Stimulated activated CD8-positive, alpha-beta memory T cell treated with anti-CD3 and anti-CD28 coated beads, Interleukin-7, amount 100 ng/mL, for 24 hours (primary cell): ENCODE results near the gene ROR2.
"Not testable (repeated sequence)": the region's sequence is repeated elsewhere in the genome, so short reads cannot be mapped to it uniquely, and the experiment has no call there.

Experiments
- DNase-seq: peaks from one replicate; pipeline ENCODE4 v3.0.0-alpha.2; 2020; ENCODE audit warnings: low read depth

The ROR2 gene

DNA sequence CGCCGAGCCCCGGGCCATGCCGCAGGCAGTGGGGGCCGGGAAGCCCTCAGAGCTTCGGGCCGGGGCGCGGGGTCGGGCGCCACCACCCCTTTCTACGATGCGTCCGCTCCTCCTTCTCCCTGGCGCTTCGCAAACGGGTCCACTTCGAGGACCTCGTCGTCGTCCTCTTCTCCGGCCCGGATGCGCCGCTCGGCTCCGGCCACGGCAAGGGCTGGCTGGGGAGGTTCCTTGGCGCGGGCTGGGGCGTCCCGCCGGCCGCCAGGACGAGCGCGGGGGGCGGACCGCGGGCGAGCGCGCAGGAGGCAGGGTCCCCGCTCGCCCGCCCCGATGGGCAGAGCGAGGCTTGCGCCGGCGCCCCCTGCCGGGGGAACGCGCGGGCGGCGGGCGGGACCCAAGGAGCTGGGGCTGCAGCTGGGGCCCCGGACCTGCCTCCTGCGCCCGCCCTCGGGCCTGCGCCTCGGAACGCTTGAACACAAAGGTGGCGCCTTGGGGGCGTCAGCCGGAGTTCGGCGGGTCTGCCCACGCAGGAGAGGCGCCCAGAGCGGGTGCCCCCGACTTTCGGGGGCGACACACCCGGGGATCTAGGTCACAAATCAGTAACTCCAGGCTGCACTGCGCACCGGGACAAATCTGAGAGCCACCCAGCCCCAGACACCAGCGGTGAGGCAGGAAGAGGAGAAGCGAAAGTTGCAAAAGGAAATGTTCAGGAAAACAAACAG lies at the start of gene ROR2:
Gene ROR2 (minus strand): TSS at position 283 of the 719 bp plus-strand sequence.
- DNase-seq = peak; percentile 12

DNA sequence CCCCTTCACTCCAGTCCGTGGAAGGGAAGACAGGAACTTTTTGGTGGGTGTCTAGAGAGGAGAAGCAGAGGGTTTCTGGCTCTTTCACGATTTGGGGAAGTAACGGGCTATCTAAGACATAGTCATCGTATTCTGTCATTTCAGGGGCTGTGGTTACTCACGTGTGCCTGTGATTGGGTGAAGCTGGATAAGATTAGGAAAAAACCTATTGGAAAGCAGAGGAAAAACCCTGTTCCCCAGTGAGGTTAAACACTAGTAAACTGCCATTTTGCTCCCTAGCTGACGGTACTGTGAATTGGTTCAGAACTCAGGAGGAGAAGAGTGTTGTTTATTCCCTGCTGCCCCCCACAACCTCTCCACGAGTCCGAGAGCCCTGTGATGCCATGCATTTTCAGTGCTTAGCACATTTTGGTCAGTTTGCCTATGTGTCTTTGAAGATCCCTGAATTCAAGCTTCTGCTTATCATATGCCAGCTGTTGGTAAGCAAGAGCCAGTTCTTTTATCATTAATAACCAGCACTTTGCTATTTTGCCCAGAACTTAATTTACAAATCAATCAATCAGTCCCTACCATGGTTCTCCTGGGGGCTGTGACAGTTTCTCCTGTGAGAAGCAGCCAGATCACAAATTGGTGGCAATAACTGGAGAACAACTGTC lies 45.1 kb upstream of the ROR2 start:
- DNase-seq = no peak

DNA sequence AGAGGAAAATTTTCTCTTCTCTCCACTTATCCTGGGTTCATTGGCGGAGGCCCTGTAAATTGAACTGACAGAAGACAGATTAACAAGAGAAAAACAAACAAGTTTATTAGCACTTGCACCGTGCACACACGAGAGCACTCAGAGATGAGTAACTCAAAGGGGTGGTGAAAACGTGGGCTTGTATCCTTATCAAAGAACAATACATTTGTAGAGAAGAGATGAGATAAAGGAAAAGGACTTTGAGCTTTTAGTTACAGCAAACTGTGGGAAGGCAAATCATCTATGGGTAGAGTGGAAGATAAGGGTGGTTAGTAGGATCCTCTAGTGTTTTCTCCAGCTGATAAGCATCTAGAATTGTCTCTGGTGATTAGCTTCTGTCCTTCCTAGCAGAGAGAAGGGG lies 44.4 kb upstream of the ROR2 start:
- DNase-seq = no peak

DNA sequence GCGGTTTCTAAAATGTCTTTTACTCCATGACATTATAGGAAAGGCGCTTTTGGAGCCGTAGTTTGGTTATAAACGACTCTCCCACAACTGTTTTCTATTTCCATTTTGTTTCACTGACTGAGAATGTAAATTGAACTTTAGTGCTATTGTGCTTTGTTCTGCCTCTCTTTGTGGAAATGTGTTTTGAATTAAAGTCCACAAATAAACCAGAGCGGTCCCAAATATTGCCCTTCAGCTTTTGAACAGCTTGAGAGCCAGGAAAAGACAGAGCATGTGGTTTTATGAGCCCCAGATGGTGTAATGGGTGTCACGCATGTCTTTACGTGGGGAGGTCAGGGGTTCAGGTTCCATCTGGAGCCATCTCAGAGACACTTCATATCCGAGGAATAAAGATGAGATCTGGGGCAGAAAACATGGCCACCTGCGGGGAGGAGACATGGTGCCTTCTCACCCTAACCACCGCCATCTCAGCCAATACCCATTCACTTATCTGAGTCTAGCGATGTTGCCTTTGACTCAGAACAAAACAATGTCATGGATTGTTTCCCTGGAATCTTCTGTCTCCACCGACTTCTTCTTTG lies 42.5 kb upstream of the ROR2 start:
- DNase-seq = no peak

DNA sequence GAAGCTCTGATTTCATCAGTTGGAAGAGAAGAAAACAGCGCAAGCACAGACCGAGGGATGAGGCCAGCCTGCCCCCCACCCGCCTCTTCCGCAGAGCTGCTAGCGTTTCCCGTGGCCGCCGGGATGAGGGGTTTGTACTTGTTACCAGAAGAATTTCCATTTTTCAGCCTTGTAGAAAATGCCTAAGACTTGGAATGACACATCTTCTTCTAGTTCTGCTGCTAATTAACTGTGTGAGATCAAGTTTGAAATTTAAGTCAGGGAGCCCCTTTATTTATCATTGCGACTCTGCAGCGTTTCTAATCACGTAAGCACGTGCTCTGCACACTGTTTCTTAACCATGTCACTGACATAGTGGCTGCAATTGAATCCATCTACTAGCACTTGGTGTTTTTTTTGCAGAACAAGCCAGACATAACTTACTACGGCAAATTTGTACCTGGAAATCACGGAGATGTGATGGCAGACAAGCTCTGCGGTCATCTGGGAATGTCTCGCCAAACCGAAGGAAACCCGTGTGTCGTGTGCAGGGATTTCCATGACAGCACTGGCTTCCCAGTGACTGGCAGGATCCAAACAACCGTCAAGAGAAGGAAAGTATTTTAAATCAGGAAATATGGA lies 41.8 kb upstream of the ROR2 start:
- DNase-seq = no peak

DNA sequence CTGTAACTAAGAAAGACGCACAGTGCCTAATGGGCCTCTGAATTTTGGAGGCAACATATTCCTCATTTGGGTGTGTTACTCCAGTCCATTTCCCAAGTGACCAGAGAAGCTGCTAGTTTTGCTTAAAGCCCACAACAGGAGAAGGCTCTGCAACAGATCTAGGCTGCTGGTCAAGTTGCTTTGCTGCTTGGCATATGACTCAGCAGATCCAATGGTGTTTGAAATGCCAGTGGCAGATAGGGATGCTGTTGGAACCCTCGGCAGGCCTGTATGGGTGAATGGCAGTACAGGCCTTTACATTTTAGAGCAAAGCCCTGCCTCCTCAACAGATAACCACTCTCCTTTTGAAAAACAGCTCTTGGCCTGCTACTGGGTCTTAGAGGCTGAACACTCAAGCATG lies 36.2 kb upstream of the ROR2 start:
- DNase-seq = no peak

DNA sequence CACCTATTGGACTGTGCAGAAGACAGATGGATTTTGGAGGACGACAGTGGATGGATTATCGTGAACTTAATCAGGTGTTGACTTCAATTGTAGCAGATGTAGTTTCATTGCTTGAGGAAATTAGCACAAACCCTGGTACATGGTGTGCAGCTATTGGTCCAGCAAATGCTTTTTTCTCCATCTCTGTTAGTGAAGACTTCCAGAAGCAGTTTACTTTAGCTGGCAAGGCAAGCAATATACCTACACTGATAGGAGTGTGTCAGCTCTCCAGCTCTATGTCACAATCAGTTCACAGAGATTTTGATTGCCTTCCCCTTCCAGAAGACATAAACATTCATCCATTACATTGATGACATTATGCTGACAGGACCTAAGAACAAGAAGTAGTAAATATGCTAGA lies 35.7 kb upstream of the ROR2 start:
- DNase-seq = no peak

DNA sequence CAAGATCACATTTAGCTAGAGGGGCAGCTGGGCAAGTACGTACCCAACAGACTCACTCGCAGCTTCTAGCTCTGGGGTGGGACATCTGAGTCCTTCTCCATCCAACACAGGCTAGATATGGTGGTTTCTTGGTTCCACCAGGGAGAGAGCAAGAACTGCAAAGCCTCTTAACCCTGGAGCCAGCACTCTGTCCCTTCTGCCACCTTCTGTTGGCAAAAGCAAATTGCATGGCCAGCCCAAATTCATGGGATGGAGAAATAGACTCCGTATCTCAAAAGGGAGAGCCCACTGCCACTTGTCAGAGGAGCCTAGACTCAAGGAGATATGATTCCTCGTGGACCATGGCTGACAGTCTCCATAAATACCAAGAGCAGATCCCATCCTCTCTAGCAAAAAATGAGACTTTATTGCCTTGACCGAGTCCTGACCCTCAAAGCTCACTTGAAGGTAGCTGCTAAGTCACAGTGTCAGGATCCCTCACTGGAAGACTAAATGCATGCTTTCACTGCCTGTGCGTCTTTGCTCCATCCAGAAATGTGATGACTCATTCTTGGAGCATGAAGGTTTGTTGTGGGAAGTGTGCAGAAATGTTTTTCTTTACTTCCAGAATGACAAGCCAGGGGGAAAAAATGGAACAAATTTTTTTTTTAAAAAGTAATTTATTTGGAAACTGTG lies 28.8 kb upstream of the ROR2 start:
- no peak for DNase-seq

DNA sequence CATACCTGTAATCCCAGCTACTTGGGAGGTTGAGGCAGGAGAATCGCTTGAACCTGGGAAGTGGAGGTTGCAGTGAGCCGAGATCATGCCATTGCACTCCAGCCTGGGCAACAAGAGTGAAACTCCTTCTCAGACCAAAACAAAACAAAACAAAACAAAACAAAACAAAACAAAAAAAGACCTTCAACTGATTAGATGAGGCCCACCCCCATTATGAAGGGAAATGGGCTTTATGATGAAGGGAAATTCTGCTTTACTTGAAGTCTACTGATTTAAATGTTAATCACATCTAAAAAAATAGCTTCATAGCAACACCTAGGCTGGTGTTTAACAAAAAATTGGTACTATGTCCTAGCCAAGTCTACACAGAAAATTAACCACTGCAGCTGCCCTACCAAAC lies 25.2 kb upstream of the ROR2 start:
- DNase-seq = not testable (repeated sequence)

DNA sequence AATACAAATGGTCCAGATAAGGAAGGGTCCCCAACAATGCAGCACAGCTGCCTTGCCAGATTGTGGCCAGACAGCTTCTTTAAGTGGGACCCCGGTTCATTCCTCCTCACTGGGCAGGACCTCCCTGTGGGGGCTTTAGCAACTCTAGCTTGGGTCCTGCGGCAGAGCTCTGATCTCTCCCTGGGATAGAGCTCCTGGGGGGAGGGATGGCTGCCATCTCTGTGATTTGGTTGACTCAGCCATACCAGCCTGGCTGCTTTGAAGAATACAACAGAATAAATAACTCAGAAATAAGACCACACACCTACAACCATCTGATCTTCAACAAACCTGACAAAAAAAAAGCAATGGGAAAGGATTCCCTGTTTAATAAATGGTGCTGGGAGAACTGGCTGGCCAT lies 22.7 kb upstream of the ROR2 start:
- DNase-seq = no peak

DNA sequence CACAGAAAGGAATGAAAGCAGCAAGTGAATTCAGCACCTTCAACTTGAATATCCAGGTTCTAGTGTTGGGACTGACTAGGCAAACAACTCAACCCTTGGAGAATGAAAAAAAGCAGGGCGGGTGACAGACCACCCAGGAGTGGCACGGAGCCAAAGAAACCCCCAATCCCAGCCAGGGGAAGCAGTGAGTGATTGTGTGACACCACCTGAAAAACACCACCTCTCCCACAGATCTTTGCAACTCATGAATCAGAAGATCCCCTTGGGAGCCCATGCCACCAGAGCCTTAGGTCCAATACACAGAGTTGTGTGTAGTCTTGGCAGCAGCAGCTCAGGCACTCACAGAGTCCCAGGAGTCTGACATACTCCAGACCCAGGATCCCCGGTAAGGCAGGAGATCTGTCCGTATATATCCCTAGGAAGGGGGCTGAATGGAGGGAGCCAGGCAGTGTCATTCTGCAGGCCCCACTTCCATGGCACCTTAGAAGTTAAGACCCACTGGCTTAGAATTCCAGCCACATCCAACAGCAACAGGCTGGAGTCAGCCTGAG lies 22.1 kb upstream of the ROR2 start:
- DNase-seq = no peak

DNA sequence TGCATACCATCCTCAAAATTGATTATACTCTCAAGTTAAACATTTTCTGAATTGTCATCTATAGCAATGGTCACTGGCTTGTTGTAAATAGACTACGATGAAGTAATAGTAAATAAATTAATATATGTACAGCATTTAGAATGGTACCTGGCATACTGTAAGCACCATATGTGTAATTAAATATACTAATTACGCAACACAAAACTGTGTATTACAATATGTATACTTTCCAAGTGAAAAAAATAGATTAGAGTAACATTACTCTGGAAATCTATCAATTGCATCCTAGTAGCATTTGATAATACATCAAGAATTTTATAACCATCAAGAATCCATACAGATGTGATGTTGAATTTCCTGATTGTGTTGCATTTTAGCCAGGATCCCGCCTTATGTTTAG lies 17.2 kb upstream of the ROR2 start:
- no peak for DNase-seq

DNA sequence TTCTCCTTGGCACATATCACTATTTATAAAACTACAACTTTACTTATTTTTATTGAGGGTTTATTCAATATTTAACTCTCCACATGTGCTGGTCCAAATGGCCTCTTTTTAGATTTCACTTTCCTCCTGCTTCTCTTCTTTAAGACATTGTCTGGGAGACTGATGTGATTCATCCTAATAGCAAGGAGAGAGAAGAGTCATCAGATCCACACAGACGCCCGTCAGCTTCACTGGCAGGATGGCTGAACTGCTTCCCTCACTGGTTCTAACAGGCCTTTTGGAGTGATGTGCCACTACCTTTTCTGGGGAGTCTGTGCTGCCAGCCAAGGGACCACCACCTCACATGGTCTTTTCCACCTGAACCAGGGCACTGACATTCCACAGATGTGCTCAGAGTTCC lies 16.5 kb upstream of the ROR2 start:
- no peak for DNase-seq

DNA sequence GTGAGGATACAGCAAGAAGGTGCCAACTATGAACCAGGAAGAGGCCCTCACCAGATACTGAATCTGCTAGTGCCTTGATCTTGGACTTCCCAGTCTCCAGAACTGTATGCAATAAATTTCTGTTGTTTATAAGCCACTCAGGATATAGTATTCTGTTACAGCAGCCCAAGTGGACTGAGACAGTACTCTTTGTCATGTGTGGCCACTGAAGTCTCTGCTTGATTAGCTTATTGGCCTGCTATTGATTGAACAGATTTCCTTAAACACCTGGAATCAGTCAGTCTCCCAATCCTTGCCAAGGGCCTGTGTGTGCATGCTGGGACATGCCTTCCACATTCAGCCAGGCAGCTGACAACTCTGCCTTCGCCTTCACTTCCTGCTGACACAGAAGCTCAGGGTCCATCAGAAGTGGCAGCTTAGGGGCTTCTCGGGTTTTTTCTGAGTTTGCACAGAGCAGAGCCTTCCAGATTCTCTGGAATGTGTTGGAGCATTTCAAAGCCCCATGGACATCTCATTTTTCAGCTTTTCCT lies 13.7 kb upstream of the ROR2 start:
- no peak for DNase-seq

DNA sequence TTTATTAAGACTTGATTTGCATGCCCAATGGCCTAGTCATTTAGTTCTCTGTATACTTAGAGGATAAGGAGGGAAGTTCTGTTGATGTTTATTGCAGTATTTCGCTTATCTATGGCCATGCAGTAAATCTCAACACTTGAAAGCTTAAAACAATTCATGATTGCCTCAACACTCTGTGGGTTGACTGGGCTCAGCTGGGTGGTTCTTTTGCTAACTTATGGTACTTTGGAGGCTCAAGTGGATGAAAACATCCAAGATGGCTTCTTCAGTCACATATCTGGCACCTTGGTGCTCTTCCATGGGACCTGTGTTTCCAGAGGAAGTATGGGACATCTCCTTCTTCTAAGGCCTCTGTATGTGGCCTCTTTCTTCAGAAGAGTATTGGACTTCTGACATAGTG lies 10.3 kb upstream of the ROR2 start:
- DNase-seq = no peak

DNA sequence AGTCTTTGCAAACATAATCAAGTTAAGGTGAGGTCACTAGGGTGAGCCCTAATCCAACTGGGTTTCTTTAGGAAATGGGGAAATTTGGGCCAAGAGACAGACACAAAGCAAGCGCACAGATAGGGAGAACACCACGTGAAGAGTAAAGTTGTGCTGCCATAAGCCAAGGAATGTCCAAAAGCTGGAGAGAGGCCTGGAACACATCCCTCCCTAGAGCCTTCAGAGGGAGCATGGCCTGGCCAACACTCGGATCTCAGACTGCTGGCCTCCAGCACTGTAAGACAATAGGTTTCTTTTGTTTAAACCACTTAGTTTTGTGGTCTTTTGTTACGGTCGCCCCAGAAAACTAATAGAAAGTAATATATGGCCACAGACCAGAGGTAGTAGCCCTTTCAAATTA lies 8.1 kb upstream of the ROR2 start:
- DNase-seq = no peak

DNA sequence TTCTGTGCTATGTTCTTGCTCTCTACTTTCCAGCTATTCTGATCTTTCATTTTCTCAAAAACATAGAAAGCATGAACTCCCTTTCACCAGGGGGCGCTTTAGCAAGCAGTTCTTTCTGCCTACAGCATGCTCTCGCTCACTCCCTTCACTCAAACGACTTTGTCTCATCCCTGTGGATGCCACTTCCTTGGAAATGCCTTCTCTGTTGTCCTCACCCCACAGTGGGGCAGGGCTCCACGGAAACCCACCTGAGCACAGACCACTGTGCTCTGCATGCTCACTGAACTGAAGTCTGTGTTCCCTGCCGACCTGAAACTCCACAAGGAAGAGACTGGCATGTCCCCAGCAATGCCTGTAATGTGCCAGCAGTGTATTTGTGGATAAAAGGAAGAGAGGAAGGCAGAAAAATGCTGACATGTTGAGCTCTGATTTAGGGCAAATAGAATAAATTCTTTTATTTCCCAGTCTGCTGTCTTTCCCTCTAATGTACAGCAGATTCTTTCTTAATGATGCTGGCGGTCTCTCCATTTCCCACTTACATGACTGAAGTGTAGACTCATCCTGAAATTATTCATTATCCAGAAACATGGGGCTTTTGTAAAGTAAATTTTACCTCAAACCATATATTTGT lies 4.9 kb upstream of the ROR2 start:
- no peak for DNase-seq

DNA sequence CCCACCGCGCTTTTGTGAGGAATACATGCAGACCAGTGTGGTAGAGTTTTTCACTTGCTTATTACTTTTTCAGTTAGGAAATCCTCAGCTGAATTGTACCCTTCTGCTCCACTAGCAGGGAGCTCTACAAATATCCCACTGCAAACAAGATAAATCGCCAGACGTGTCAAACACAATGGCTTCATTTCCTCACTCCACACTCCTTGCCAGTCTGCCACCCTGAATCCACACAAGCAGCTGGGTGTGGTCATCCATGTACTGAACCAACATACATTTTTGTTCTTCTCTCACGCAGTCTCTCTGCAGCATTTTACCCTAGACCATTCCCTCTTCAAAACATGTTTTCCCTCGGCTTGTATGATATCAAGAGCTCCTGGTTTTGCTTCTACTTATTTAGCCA lies 3.7 kb upstream of the ROR2 start:
- DNase-seq = no peak

DNA sequence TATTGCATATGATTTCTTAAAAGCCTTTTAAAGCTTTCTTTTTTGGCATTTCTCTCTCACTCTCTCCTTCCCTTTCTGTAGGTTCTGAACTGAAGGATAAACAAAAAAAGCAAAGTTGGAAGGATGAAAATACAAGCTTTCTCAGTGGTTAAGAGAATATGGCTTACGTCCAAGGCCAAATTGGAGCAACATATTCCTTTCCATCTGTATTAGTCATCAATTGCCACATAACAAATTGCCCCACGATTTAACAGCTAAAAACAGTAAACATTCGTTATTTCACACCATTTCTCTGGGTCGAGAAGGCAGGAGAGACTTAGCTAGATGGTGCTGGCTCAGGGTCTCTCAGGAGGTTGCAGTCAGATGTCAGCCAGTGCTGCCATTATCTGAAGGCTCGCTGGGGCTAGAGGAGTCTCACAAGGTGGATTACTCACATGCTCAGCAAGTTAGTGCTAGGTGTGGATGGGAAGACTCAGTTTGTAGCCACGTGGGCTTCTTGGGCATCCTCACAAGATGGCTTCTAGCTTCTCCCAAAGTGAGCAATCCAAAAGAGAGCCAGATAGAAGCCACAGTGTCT lies 2.0 kb upstream of the ROR2 start:
- no peak for DNase-seq

DNA sequence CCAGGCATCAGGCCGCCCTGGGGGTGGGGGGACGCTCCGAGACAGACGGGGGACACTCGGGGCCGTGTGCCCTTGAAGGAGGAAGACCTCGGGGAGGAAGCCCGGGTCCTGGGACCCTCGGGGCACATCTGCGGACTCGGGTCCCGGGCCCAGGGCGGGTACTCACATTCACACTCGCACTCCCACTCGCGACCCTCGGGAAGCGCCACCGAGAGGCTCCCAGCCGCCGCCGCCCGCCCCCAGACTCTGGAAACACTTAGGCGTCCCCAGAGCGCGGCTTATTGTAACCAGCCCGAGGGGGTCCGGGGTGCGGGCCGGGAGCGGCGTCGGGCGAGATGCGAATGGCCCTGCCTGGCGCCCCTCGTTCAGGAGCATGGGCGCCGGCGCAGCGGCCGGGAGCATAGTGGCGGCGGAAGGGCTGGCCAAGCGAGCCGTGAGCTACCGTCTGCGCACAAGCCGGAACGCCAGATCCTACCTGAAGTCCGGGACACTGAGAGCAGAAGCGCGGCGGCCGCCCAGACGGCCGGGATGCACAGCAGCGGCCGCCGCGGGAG lies 559 bp downstream of the ROR2 start:
- DNase-seq = no peak
